ENCODE results near the gene TRIM14.
"Not testable (repeated sequence)": the region's sequence is repeated elsewhere in the genome, so short reads cannot be mapped to it uniquely, and the experiment has no call there.

Gene TRIM14

GRCh38 chr9:98140503-98140902 lies 21.5 kb upstream of the TRIM14 start:
- no peak for DNase-seq

GRCh38 chr9:98136489-98136888 lies 17.5 kb upstream of the TRIM14 start:
- no peak for DNase-seq

- no peak for DNase-seq
Observed at GRCh38 chr9:98135938-98136337, 16.9 kb upstream of the TRIM14 start.

- DNase-seq, result no peak
Observed at GRCh38 chr9:98135558-98135934, 16.5 kb upstream of the TRIM14 start.

- no peak for DNase-seq
Observed at GRCh38 chr9:98134702-98135557, 15.9 kb upstream of the TRIM14 start.

GRCh38 chr9:98132806-98133631 lies 14.0 kb upstream of the TRIM14 start:
- no peak for DNase-seq

GRCh38 chr9:98132158-98132557 lies 13.1 kb upstream of the TRIM14 start:
- no peak for DNase-seq

GRCh38 chr9:98130576-98131228 lies 11.7 kb upstream of the TRIM14 start:
- DNase-seq, result no peak

GRCh38 chr9:98130060-98130459 lies 11.0 kb upstream of the TRIM14 start:
- not testable (repeated sequence) for DNase-seq

GRCh38 chr9:98129451-98129881 lies 10.4 kb upstream of the TRIM14 start:
- DNase-seq, result no peak

GRCh38 chr9:98128316-98128715 lies 9.3 kb upstream of the TRIM14 start:
- DNase-seq, result no peak

- no peak for DNase-seq
Observed at GRCh38 chr9:98127226-98127625, 8.2 kb upstream of the TRIM14 start.

GRCh38 chr9:98124637-98125426 lies 5.8 kb upstream of the TRIM14 start:
- no peak for DNase-seq

- not testable (repeated sequence) for DNase-seq
Observed at GRCh38 chr9:98124091-98124490, 5.1 kb upstream of the TRIM14 start.

- no peak for DNase-seq
Observed at GRCh38 chr9:98121058-98121457, 2.0 kb upstream of the TRIM14 start.

GRCh38 chr9:98120476-98120875 lies 1.5 kb upstream of the TRIM14 start:
- DNase-seq, result no peak

- no peak for DNase-seq
Observed at GRCh38 chr9:98117984-98118639, 910 bp downstream of the TRIM14 start.

- not testable (repeated sequence) for DNase-seq
Observed at GRCh38 chr9:98117097-98117496, 1.9 kb downstream of the TRIM14 start.

- DNase-seq, result no peak
Observed at GRCh38 chr9:98109052-98109451, 10.0 kb downstream of the TRIM14 start.

- no peak for DNase-seq
Observed at GRCh38 chr9:98108531-98109031, 10.4 kb downstream of the TRIM14 start.

- DNase-seq, result no peak
Observed at GRCh38 chr9:98107926-98108325, 11.1 kb downstream of the TRIM14 start.

- no peak for DNase-seq
Observed at GRCh38 chr9:98105006-98105405, 14.0 kb downstream of the TRIM14 start.

Data from T1000 (cell line).